ENCODE data around the gene RBPJ. TPM values are rescaled to one million over a fixed set of nuclear protein-coding genes. Genes with fewer than 3 reads are reported as not detected.
"Not testable (repeated sequence)": the region's sequence is repeated elsewhere in the genome, so short reads cannot be mapped to it uniquely, and the experiment has no call there.

The RBPJ gene
- total RNA-seq, 2 experiments from 2014 or later, result 150 to 151 TPM

GRCh38 chr4:26351685-26352084, 30.9 kb downstream of the RBPJ start:
- H3K27me3 Mint-ChIP-seq, result no peaks in the 10 kb centered on the region
- H3K4me3 Mint-ChIP-seq, result no peak overlapping the region
- H3K27ac Mint-ChIP-seq, result no peak overlapping the region
- no peak for DNase-seq
- no peak for ATAC-seq
- ChIA-PET CTCF (interaction anchor here (0.7 to 2.2 kb wide), 2 partner anchors 21 to 59 kb away, joined by 4 to 9 read pairs; no protein-coding TSS in a partner anchor), POLR2A (interaction anchor here (0.9 kb wide), 1 partner anchor 21 kb away, joined by 3 read pairs; no protein-coding TSS in a partner anchor)
- H3K36me3 Mint-ChIP-seq (ENCODE audit: low read depth), result peaks cover 10% of the 10 kb centered on the region
- H3K4me1 Mint-ChIP-seq (ENCODE audit: low read depth), result peaks cover 47% of the 10 kb centered on the region
- TF ChIP-seq CTCF (IDR thresholded peaks at IDR 0.05), result no peak
- intact Hi-C loops (cut with micrococcal nuclease), result no loop called here
- H3K9me3 Mint-ChIP-seq, result no peaks in the 10 kb centered on the region

GRCh38 chr4:26354491-26354890, 33.7 kb downstream of the RBPJ start:
- TF ChIP-seq CTCF (IDR thresholded peaks at IDR 0.05), result no peak
- H3K4me3 Mint-ChIP-seq, result no peak overlapping the region
- intact Hi-C loops (cut with micrococcal nuclease), result no loop called here

GRCh38 chr4:26355392-26356052, 34.7 kb downstream of the RBPJ start:
- H3K27ac Mint-ChIP-seq, result no peak overlapping the region
- ATAC-seq, result no peak
- peaks cover 21% of the 10 kb centered on the region for H3K4me1 Mint-ChIP-seq (ENCODE audit: low read depth)
- POLR2A ChIA-PET, result no interaction called here
- intact Hi-C loops (cut with micrococcal nuclease), result no loop called here
- no peak for TF ChIP-seq CTCF (IDR thresholded peaks at IDR 0.05)
- CTCF ChIA-PET, result interaction anchor here (1.4 to 2.3 kb wide), 3 partner anchors 14 to 367 kb away, joined by 4 to 9 read pairs (median 6); no protein-coding TSS in a partner anchor
- no peak for DNase-seq
- H3K36me3 Mint-ChIP-seq (ENCODE audit: low read depth), result peaks cover 9% of the 10 kb centered on the region
- no peak overlapping the region for H3K4me3 Mint-ChIP-seq
- no peaks in the 10 kb centered on the region for H3K27me3 Mint-ChIP-seq
- H3K9me3 Mint-ChIP-seq, result no peaks in the 10 kb centered on the region

More at GRCh38 chr4:26354491-26354890, 33.7 kb downstream of the RBPJ start:
- H3K27me3 Mint-ChIP-seq, result no peaks in the 10 kb centered on the region
- H3K27ac Mint-ChIP-seq, result no peak overlapping the region
- CTCF ChIA-PET, result interaction anchor here (1.0 to 2.3 kb wide), 3 partner anchors 10 to 366 kb away, joined by 4 to 6 read pairs (median 5); no protein-coding TSS in a partner anchor
- H3K4me1 Mint-ChIP-seq (ENCODE audit: low read depth), result peaks cover 26% of the 10 kb centered on the region
- no peak for DNase-seq
- no peak for ATAC-seq
- H3K9me3 Mint-ChIP-seq, result no peaks in the 10 kb centered on the region
- POLR2A ChIA-PET, result no interaction called here
- H3K36me3 Mint-ChIP-seq (ENCODE audit: low read depth), result peaks cover 9% of the 10 kb centered on the region

DNA sequence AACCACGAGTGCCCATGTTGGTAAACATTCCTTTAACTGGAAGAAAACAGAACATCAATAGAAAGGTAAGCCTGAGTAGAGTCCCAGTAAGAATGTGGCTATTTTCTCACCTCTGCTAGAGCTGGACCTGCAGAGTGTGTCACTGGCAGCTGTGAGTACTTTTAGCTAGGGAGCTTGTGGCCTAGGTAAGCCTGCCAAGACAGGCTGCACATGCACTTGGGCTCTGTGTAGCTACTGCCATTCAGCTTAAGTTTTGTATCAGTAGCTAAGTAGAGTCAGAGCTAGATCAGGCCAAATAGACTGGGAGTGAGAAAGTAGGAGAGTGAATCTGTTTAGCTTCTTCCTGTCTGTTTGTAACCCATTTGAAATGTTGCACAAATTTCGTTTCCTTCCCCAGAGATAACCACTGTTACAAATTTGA, 35.3 kb downstream of the RBPJ start:
- TF ChIP-seq CTCF (IDR thresholded peaks at IDR 0.05), result no peak
- CTCF ChIA-PET, result interaction anchor here (1.4 to 2.3 kb wide), 2 partner anchors 26 to 368 kb away, joined by 6 to 9 read pairs; no protein-coding TSS in a partner anchor
- POLR2A ChIA-PET, result no interaction called here

DNA sequence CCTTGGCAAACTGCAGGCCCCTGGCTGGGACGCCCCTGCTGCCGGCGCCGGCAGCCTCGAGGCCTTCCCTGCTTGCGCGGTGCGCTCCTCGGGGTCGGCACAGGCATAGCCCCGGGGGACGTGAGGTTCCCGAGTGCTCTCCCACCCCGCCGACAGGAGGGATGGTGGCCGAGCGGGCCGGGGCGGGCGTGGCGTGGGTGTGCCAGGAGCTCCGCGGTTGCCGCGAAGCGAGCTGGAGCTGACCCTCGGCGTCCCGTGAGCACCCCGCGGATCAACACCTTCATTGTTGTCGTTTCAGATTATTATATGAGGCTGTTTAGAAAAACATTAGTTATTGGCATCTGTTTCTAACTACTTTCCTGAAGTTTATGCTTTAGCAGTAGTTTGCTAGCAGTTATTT, 38.7 kb downstream of the RBPJ start:
- ATAC-seq; H3K27ac Mint-ChIP-seq; H3K27me3 Mint-ChIP-seq; intact Hi-C loops (cut with micrococcal nuclease); H3K4me3 Mint-ChIP-seq; CTCF ChIA-PET; H3K9me3 Mint-ChIP-seq; POLR2A ChIA-PET; DNase-seq: not testable (repeated sequence)
- H3K4me1 Mint-ChIP-seq (ENCODE audit: low read depth), result peaks cover 26% of the 10 kb centered on the region
- peaks cover 15% of the 10 kb centered on the region for H3K36me3 Mint-ChIP-seq (ENCODE audit: low read depth)

More for the DNA sequence above, 35.3 kb downstream of the RBPJ start:
- intact Hi-C loops (cut with micrococcal nuclease), result no loop called here
- ATAC-seq (peak; percentile 34), DNase-seq (no peak)
- Mint-ChIP-seq H3K27me3 (no peaks in the 10 kb centered on the region), H3K9me3 (no peaks in the 10 kb centered on the region), H3K27ac (no peak overlapping the region), H3K36me3 (ENCODE audit: low read depth) (peaks cover 9% of the 10 kb centered on the region), H3K4me1 (ENCODE audit: low read depth) (peaks cover 23% of the 10 kb centered on the region), H3K4me3 (no peak overlapping the region)
